ENCODE data around the gene GFY.
"Not testable (repeated sequence)": the region's sequence is repeated elsewhere in the genome, so short reads cannot be mapped to it uniquely, and the experiment has no call there.

GFY gene

DNA sequence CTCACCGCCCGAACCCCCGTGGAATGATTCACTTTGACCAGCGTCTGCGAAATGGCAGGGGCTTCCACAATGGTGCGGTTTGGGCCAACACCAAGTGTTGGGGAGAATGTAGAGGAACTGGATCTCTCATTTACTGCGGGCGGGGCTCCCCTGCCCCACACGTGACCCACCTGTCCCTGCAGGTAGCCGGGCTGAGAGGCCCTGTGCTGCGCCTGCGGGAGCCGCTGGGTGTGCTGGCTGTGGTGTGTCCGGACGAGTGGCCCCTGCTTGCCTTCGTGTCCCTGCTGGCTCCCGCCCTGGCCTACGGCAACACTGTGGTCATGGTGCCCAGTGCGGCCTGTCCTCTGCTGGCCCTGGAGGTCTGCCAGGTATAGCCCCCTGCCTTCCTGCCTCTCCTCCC lies 43.0 kb downstream of the GFY start:
- H3K4me1 ChIP-seq (ENCODE audit: control insufficient read depth in 1 of 2, insufficient read depth in 2 of 2, low read length in 2 of 2): peaks cover 0 to 3% of the 10 kb centered on the region in 2 donors
- H3K36me3 ChIP-seq (ENCODE audit: control insufficient read depth in 1 of 2, insufficient read depth in 2 of 2, low read length in 2 of 2): peaks cover 0 to 32% of the 10 kb centered on the region in 2 donors
- no peak overlapping the region for H3K27ac ChIP-seq (ENCODE audit: low read length)
- H3K9me3 ChIP-seq (ENCODE audit: control insufficient read depth in 1 of 2, low read length in 2 of 2): no peaks in the 10 kb centered on the region
- no peaks in the 10 kb centered on the region for H3K27me3 ChIP-seq (ENCODE audit: low read depth, low read length)
- H3K4me3 ChIP-seq (ENCODE audit: low read depth in 1 of 2, low read length in 2 of 2): no peak overlapping the region

DNA sequence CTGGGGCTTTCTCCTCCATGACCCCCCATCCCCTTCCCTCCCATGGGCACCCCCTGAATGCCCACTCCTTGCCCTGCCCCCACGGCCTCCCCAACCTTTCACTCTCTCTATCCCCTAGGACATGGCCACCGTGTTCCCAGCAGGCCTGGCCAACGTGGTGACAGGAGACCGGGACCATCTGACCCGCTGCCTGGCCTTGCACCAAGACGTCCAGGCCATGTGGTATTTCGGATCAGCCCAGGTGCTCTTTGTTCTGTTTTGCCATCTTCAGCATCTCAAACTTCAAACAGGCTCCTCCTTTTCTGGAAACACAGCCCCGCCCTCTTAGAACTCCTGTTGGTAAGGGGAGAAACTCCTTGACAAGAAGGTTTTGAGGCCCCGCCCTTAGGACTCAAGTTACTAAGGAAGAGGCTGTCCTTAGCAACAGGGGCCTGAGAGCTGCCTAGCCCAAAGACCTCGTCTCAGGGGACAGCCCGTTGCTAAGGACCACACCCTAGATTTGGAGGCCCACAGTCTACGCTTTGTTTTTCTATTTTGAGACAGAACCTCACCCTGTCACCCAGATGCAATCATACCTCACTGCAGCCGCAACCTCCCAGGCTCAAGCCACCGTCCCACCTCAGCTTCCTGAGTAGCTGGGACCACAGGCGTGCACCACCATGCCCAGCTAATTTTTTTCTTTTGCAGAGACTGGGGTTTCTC lies 43.7 kb downstream of the GFY start:
- Histone ChIP-seq H3K27me3 (ENCODE audit: low read depth, low read length) (no peaks in the 10 kb centered on the region), H3K4me1 (ENCODE audit: control insufficient read depth in 1 of 2, insufficient read depth in 2 of 2, low read length in 2 of 2) (peaks cover 0 to 8% of the 10 kb centered on the region in 2 donors), H3K36me3 (ENCODE audit: control insufficient read depth in 1 of 2, insufficient read depth in 2 of 2, low read length in 2 of 2) (peaks cover 0 to 31% of the 10 kb centered on the region in 2 donors), H3K27ac (ENCODE audit: low read length) (no peak overlapping the region), H3K4me3 (ENCODE audit: low read depth in 1 of 2, low read length in 2 of 2) (no peak overlapping the region), H3K9me3 (ENCODE audit: control insufficient read depth in 1 of 2, low read length in 2 of 2) (no peaks in the 10 kb centered on the region)

- Histone ChIP-seq H3K4me1 (ENCODE audit: control insufficient read depth in 1 of 2, insufficient read depth in 2 of 2, low read length in 2 of 2) (peaks cover 5 to 10% of the 10 kb centered on the region in 2 donors), H3K9me3 (ENCODE audit: control insufficient read depth in 1 of 2, low read length in 2 of 2) (no peaks in the 10 kb centered on the region), H3K27ac (ENCODE audit: low read length) (no peak overlapping the region), H3K4me3 (ENCODE audit: low read depth in 1 of 2, low read length in 2 of 2) (no peak overlapping the region), H3K36me3 (ENCODE audit: control insufficient read depth in 1 of 2, insufficient read depth in 2 of 2, low read length in 2 of 2) (peaks cover 0 to 19% of the 10 kb centered on the region in 2 donors), H3K27me3 (ENCODE audit: low read depth, low read length) (no peaks in the 10 kb centered on the region)
Measured at GRCh38 chr19:49469828-49470614, 44.8 kb downstream of the GFY start.

DNA sequence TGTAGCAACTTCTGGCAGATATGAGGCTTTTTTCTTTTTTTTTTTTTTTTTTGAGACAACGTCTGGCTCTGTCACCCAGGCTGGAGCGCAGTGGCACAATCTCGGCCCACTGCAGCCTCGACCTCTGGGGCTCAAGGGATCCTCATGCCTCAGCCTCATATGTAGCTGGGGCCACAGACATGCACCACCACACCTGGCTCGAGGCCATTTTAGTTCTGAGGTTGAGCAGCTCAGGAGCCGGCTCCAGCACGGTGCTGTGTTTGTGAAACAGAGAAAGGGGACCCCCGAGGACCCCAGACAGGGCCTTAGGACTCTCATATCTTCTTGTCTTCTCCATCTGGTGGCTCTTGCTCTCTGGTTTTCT lies 45.4 kb downstream of the GFY start:
- H3K27ac ChIP-seq (ENCODE audit: low read length): no peak overlapping the region
- no peaks in the 10 kb centered on the region for H3K9me3 ChIP-seq (ENCODE audit: control insufficient read depth in 1 of 2, low read length in 2 of 2)
- peaks cover 0 to 17% of the 10 kb centered on the region in 2 donors for H3K36me3 ChIP-seq (ENCODE audit: control insufficient read depth in 1 of 2, insufficient read depth in 2 of 2, low read length in 2 of 2)
- peaks cover 8 to 10% of the 10 kb centered on the region in 2 donors for H3K4me1 ChIP-seq (ENCODE audit: control insufficient read depth in 1 of 2, insufficient read depth in 2 of 2, low read length in 2 of 2)
- no peak overlapping the region for H3K4me3 ChIP-seq (ENCODE audit: low read depth in 1 of 2, low read length in 2 of 2)
- H3K27me3 ChIP-seq (ENCODE audit: low read depth, low read length): no peaks in the 10 kb centered on the region

DNA sequence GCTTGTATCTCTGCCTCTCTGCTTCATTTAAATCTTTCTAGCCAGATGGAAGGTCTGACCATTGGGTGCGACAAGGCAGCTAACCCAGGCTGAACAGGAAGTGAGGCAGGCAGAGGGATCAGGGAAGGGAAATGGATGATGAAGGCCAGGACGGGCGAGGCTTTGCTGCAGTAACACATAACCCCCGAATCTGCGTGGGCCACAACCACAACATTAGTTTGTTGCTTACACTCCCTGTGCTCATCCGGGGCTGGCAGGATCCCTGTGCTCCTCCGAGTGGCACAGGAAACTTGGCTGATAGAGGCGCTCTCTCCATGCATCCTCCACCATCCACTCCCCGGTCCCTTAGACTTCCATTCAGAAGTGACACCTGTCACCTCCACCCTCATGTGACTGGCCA lies 47.7 kb downstream of the GFY start:
- Histone ChIP-seq H3K27me3 (ENCODE audit: low read depth, low read length) (no peaks in the 10 kb centered on the region), H3K9me3 (ENCODE audit: control insufficient read depth in 1 of 2, low read length in 2 of 2) (no peaks in the 10 kb centered on the region), H3K4me1 (ENCODE audit: control insufficient read depth in 1 of 2, insufficient read depth in 2 of 2, low read length in 2 of 2) (peaks cover 8 to 10% of the 10 kb centered on the region in 2 donors), H3K36me3 (ENCODE audit: control insufficient read depth in 1 of 2, insufficient read depth in 2 of 2, low read length in 2 of 2) (peaks cover 0 to 3% of the 10 kb centered on the region in 2 donors), H3K4me3 (ENCODE audit: low read depth in 1 of 2, low read length in 2 of 2) (no peak overlapping the region), H3K27ac (ENCODE audit: low read length) (no peak overlapping the region)

DNA sequence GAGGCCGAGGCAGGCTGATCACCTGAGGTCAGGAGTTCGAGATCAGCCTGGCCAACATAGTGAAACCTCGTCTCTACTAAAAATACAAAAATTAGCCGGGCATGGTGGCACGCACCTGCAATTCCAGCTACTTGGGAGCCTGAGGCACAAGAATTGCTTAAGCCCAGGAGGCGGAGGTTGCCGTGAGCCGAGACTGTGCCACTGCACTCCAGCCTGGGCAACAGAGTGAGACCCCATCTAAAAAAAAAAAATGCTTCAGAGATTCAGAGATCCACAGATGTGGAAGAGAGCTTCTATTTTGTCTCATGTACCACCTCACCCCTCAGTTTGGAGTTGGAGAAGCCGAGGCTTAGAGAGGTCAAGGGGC lies 48.3 kb downstream of the GFY start:
- not testable (repeated sequence) for H3K36me3 ChIP-seq (ENCODE audit: control insufficient read depth in 1 of 2, insufficient read depth in 2 of 2, low read length in 2 of 2); H3K27ac ChIP-seq (ENCODE audit: low read length); H3K9me3 ChIP-seq (ENCODE audit: control insufficient read depth in 1 of 2, low read length in 2 of 2); H3K27me3 ChIP-seq (ENCODE audit: low read depth, low read length); H3K4me1 ChIP-seq (ENCODE audit: control insufficient read depth in 1 of 2, insufficient read depth in 2 of 2, low read length in 2 of 2)
- H3K4me3 ChIP-seq (ENCODE audit: low read depth in 1 of 2, low read length in 2 of 2): peak overlapping the region; percentile 72 to 75

DNA sequence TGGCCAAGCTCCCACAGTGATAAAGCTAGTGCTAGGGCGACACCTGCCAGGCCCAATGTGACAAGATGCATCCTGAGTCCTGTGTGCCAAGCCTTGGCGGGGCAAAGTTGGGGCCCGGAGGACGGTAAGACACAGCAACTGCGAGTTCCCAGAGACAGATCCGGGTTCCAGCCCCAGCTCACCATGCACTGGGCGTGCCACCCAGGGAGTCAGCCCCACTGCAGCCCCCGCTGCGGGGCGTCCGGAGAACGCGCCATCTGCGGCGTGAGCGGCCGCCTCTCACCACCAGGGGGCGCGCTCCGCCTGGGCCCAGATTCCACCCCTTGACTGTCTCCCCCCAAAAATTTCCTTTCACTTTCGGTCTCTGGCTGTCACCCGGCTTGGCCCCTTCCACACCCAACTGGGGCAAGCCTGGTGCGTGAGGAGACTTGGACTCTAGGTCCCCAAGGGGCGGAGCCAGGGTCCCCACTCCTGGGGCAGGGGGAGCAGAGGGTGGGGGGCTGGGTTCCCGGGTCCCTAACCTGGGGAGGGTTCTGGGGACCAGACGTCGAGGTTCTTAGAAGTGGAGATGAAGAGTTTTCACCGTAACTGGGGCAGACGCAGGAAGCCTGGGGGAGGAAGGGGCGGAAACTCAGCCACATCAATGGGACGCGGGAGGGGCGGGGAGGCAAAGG lies 48.8 kb downstream of the GFY start, which contains the start of gene FLT3LG:
Gene FLT3LG, plus strand, starts transcription at position 348 of the 674 bp plus-strand sequence. CDS start 425 bp downstream, outside the sequence.
- H3K27me3 ChIP-seq (ENCODE audit: low read depth, low read length): no peaks in the 10 kb centered on the region
- H3K9me3 ChIP-seq (ENCODE audit: control insufficient read depth in 1 of 2, low read length in 2 of 2): no peaks in the 10 kb centered on the region
- peaks cover 7 to 8% of the 10 kb centered on the region in 2 donors for H3K4me1 ChIP-seq (ENCODE audit: control insufficient read depth in 1 of 2, insufficient read depth in 2 of 2, low read length in 2 of 2)
- H3K36me3 ChIP-seq (ENCODE audit: control insufficient read depth in 1 of 2, insufficient read depth in 2 of 2, low read length in 2 of 2): no peaks in the 10 kb centered on the region
- H3K27ac ChIP-seq (ENCODE audit: low read length): peak within 1 kb of the TSS; percentile 77
- H3K4me3 ChIP-seq (ENCODE audit: low read depth in 1 of 2, low read length in 2 of 2): peak within 1 kb of the TSS; percentile 72 to 75

DNA sequence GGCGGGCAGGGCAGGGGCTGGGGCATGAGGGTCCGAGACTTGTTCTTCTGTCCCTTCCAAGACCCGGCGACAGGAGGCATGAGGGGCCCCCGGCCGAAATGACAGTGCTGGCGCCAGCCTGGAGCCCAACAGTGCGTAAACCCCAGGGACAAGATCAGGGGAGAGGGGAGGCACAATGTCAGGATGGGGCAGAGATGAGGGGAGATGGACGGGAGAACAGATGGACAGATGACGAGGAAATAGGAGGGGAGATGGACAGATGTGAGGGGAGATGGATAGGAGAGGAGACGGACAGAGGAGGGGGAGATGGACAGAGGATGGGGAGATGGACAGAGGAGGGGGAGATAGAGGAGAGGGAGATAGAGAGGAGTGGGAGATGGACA lies 49.3 kb downstream of the GFY start:
- no peaks in the 10 kb centered on the region for H3K36me3 ChIP-seq (ENCODE audit: control insufficient read depth in 1 of 2, insufficient read depth in 2 of 2, low read length in 2 of 2)
- H3K27me3 ChIP-seq (ENCODE audit: low read depth, low read length): no peaks in the 10 kb centered on the region
- peak overlapping the region; percentile 72 to 75 for H3K4me3 ChIP-seq (ENCODE audit: low read depth in 1 of 2, low read length in 2 of 2)
- H3K27ac ChIP-seq (ENCODE audit: low read length): peak overlapping the region; percentile 77
- H3K9me3 ChIP-seq (ENCODE audit: control insufficient read depth in 1 of 2, low read length in 2 of 2): no peaks in the 10 kb centered on the region
- peaks cover 7 to 8% of the 10 kb centered on the region in 2 donors for H3K4me1 ChIP-seq (ENCODE audit: control insufficient read depth in 1 of 2, insufficient read depth in 2 of 2, low read length in 2 of 2)

DNA sequence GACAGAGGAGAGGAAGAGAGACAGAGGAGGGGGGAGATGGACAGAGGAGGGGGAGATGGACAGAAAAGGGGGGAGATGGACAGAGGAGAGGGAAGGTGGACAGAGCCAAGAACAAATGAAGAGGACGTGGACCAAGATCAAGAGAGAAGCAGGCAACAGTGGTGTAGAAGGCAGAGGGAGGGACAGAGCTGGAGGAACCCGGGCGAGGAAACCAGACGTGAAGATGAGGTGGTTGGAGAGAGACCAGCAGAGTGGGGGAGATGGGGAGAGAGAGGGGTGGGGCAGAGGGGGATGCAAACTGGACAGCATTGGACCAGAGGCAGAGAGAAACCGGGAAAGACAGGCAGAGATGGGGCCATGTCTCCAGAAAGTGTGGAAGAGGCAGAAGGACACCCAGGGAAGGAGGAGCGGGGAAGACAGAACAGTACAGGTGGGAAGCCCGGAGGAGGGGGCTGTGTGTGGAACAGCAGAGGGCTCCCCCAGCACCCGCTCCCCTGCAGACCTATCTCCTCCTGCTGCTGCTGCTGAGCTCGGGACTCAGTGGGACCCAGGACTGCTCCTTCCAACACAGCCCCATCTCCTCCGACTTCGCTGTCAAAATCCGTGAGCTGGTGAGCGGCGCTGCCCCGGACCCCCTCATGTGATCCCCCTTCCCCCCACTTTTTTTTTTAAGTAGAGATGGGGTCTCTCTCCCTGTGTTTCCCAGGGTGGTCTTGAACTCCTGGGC lies 50.2 kb downstream of the GFY start:
- peaks cover 7 to 8% of the 10 kb centered on the region in 2 donors for H3K4me1 ChIP-seq (ENCODE audit: control insufficient read depth in 1 of 2, insufficient read depth in 2 of 2, low read length in 2 of 2)
- no peaks in the 10 kb centered on the region for H3K9me3 ChIP-seq (ENCODE audit: control insufficient read depth in 1 of 2, low read length in 2 of 2)
- peak overlapping the region; percentile 72 to 75 for H3K4me3 ChIP-seq (ENCODE audit: low read depth in 1 of 2, low read length in 2 of 2)
- peaks cover 0 to 5% of the 10 kb centered on the region in 2 donors for H3K36me3 ChIP-seq (ENCODE audit: control insufficient read depth in 1 of 2, insufficient read depth in 2 of 2, low read length in 2 of 2)
- no peaks in the 10 kb centered on the region for H3K27me3 ChIP-seq (ENCODE audit: low read depth, low read length)
- peak overlapping the region; percentile 77 for H3K27ac ChIP-seq (ENCODE audit: low read length)

- no peaks in the 10 kb centered on the region for H3K9me3 ChIP-seq (ENCODE audit: control insufficient read depth in 1 of 2, low read length in 2 of 2)
Measured at GRCh38 chr19:49475995-49476880, 51.0 kb downstream of the GFY start.

More at GRCh38 chr19:49475995-49476880, 51.0 kb downstream of the GFY start:
- Histone ChIP-seq H3K4me1 (ENCODE audit: control insufficient read depth in 1 of 2, insufficient read depth in 2 of 2, low read length in 2 of 2) (peaks cover 7 to 8% of the 10 kb centered on the region in 2 donors), H3K27ac (ENCODE audit: low read length) (no peak overlapping the region), H3K27me3 (ENCODE audit: low read depth, low read length) (no peaks in the 10 kb centered on the region), H3K36me3 (ENCODE audit: control insufficient read depth in 1 of 2, insufficient read depth in 2 of 2, low read length in 2 of 2) (peaks cover 0 to 5% of the 10 kb centered on the region in 2 donors), H3K4me3 (ENCODE audit: low read depth in 1 of 2, low read length in 2 of 2) (peak overlapping the region in 1 of 2 donors; percentile 75)

All from muscle layer of duodenum (tissue), 2 donors.